Measurements from ENCODE around the gene GRID1. TPM values are rescaled to one million over a fixed set of nuclear protein-coding genes. Genes with fewer than 3 reads are reported as not detected.

The GRID1 gene
- total and polyA plus RNA-seq, 10 donors = 0.06 to 0.42 (median 0.15) TPM; not detected in 4

- Histone ChIP-seq H3K27ac (no peak overlapping the region), H3K4me3 (peak overlapping the region in 3 of 8 donors; percentile 42 to 71 (median 45))
- intact Hi-C loops (cut with DNase I; ENCODE audit: low total_unique reads) = no loop called here
Observed at GRCh38 chr10:86364491-86365345, 1.9 kb downstream of the GRID1 start.

GRCh38 chr10:86363833-86364490 is 2.6 kb downstream of the GRID1 start:
- WGBS, 5 donors = 14 to 23% (median 20%) methylated on average over 23 to 29 of the region's 29 CpGs
- intact Hi-C loops (cut with DNase I; ENCODE audit: low total_unique reads) = no loop called here
- Histone ChIP-seq H3K4me1 (peaks cover 21 to 58% (median 47%) of the 10 kb centered on the region in 6 donors), H3K27me3 (replicated peaks in 1 of 7) (peaks cover 13 to 73% (median 58%) of the 10 kb centered on the region in 7 donors), H3K9me3 (no peaks in the 10 kb centered on the region), H3K27ac (no peak overlapping the region), H3K4me3 (peak overlapping the region in 4 of 8 donors; percentile 5 to 49 (median 14)), H3K36me3 (no peaks in the 10 kb centered on the region)
- peak; percentile 71 for DNase-seq
- TF ChIP-seq POLR2A (IDR thresholded peaks at IDR 0.05) = no peak
- no peak for TF ChIP-seq POLR2AphosphoS5 (IDR thresholded peaks at IDR 0.05)
- no peak for TF ChIP-seq CTCF (IDR thresholded peaks at IDR 0.05 in 8 of 11, conservative IDR thresholded peaks at IDR 0.05 in 3 of 11)

More at GRCh38 chr10:86364491-86365345, 1.9 kb downstream of the GRID1 start:
- Histone ChIP-seq H3K4me1 (peaks cover 21 to 58% (median 47%) of the 10 kb centered on the region in 6 donors), H3K9me3 (no peaks in the 10 kb centered on the region), H3K27me3 (replicated peaks in 1 of 7) (peaks cover 13 to 80% (median 61%) of the 10 kb centered on the region in 7 donors), H3K36me3 (no peaks in the 10 kb centered on the region)
- 5 to 7% (median 6%) methylated on average over 28 to 46 of the region's 46 CpGs for WGBS, 5 donors
- DNase-seq = peak; percentile 69
- no peak for TF ChIP-seq CTCF (IDR thresholded peaks at IDR 0.05 in 8 of 11, conservative IDR thresholded peaks at IDR 0.05 in 3 of 11)
- TF ChIP-seq POLR2AphosphoS5 (IDR thresholded peaks at IDR 0.05) = no peak
- TF ChIP-seq POLR2A (IDR thresholded peaks at IDR 0.05) = no peak

- H3K27ac ChIP-seq = no peak overlapping the region
- TF ChIP-seq POLR2AphosphoS5 (IDR thresholded peaks at IDR 0.05) (no peak), CTCF (IDR thresholded peaks at IDR 0.05 in 8 of 11, conservative IDR thresholded peaks at IDR 0.05 in 3 of 11) (peak in 5 of 11 experiments; percentile 13 to 33 (median 20))
- WGBS, 5 donors = 2 to 5% (median 2%) methylated on average over 19 to 80 of the region's 80 CpGs
- peaks cover 21 to 58% (median 47%) of the 10 kb centered on the region in 6 donors for H3K4me1 ChIP-seq
- H3K4me3 ChIP-seq = peak overlapping the region in 5 of 8 donors; percentile 5 to 49 (median 14)
- intact Hi-C loops (cut with DNase I; ENCODE audit: low total_unique reads) = no loop called here
- H3K36me3 ChIP-seq = no peaks in the 10 kb centered on the region
- DNase-seq = peak; percentile 75
- H3K9me3 ChIP-seq = no peaks in the 10 kb centered on the region
- H3K27me3 ChIP-seq (replicated peaks in 1 of 7) = peaks cover 13 to 66% (median 55%) of the 10 kb centered on the region in 7 donors
Observed at GRCh38 chr10:86363184-86363832, 3.3 kb downstream of the GRID1 start.
